HepG2 (cell line): ENCODE results near the gene BANK1. TPM values are rescaled to one million over a fixed set of nuclear protein-coding genes. Genes with fewer than 3 reads are reported as not detected.

Source experiments
- ATAC-seq: fragments of 200-7000 bp; cut with Tn5 transposase; 3 replicates; pipeline ENCODE4 v1.9.1; 2020; ENCODE audit warnings: mild to moderate bottlenecking, moderate library complexity
- BruUV-seq: library from RNA; stranded (reverse); fragments of 400-500 nt; replicated peaks from 2 replicates; lab custom pipeline; 2021; lab: Mats Ljungman, UMichigan
- CTCF ChIA-PET: fragments of 300-600 bp; formaldehyde crosslinking; extraction: SDS; loops from one replicate; lab custom pipeline; 2021; ENCODE audit warnings: low total read pairs, inconsistent platforms, low intra/inter-chr PET ratio; lab: Yijun Ruan, JAX
- POLR2A ChIA-PET: fragments of 350-600 bp; sonication (Branson Sonifier 250); formaldehyde crosslinking; loops from one replicate; lab custom pipeline; 2020; ENCODE audit warnings: antibody characterized with exemption, inconsistent platforms; lab: Yijun Ruan, JAX
- DNase-seq: peaks from one replicate; pipeline ENCODE4 v3.0.0-alpha.2; 2015; ENCODE audit warnings: low spot score
- FAIRE-seq: peaks from 3 replicates; lab custom pipeline; 2011; peaks lifted over from hg19 to GRCh38; lab: Jason Lieb, UNC
- H2AFZ ChIP-seq: one replicate; pipeline ENCODE4 v1.6.1; 2011; ENCODE audit warnings: low read length, inconsistent platforms
- H3K27ac ChIP-seq: fragments of 300-600 bp; 3 replicates; pipeline ENCODE4 v1.8.0; 2011; ENCODE audit warnings: mixed run types, mild to moderate bottlenecking, mixed read lengths, low read length, inconsistent platforms; ENCODE audit not compliant: insufficient read depth; ENCODE audit errors: extremely low read length
- H3K27me3 ChIP-seq, 2 experiments: fragments of 200-600 bp in 1 of 2; 2 replicates in 1 of 2; 3 replicates in 1 of 2; pipeline versions ENCODE4 v1.6.0 to v1.8.0; 2011; ENCODE audit warnings: low read length in 2 of 2, mild to moderate bottlenecking in 2 of 2, moderate library complexity in 2 of 2, inconsistent platforms in 1 of 2; ENCODE audit not compliant: insufficient read depth in 2 of 2, control insufficient read depth in 1 of 2
- H3K36me3 ChIP-seq, 2 experiments: fragments of 200-600 bp in 1 of 2; replicated peaks in 1 of 2; 2 replicates in 1 of 2; 3 replicates in 1 of 2; pipeline versions ENCODE4 v1.5.1 to v1.8.0; 2011; ENCODE audit warnings: low read length in 2 of 2, inconsistent platforms in 1 of 2; ENCODE audit not compliant: insufficient read depth in 2 of 2, control insufficient read depth in 1 of 2
- H3K4me1 ChIP-seq: 2 replicates; pipeline ENCODE4 v1.5.1; 2012; ENCODE audit warnings: low read length, inconsistent platforms; ENCODE audit not compliant: insufficient read depth
- H3K4me2 ChIP-seq: 2 replicates; pipeline ENCODE4 v1.6.0; 2011; ENCODE audit warnings: low read depth, low read length, inconsistent platforms
- H3K4me3 ChIP-seq, 3 experiments: fragments of 200-600 bp in 1 of 3; sonication (generic), shearing (Covaris generic) in 1 of 3; replicated peaks in 1 of 3; 2 replicates each; pipeline ENCODE4 v1.5.1; 2011 to 2016; ENCODE audit warnings: low read length in 3 of 3, inconsistent platforms in 2 of 3, low read depth in 2 of 3, mild to moderate bottlenecking in 2 of 3, control low read depth in 1 of 3, mixed read lengths in 1 of 3; ENCODE audit not compliant: insufficient read depth in 1 of 3
- H3K79me2 ChIP-seq: one replicate; pipeline ENCODE4 v1.6.1; 2011; ENCODE audit warnings: low read length, inconsistent platforms; ENCODE audit not compliant: insufficient read depth
- H3K9ac ChIP-seq: 2 replicates; pipeline ENCODE4 v1.6.0; 2011; ENCODE audit warnings: mild to moderate bottlenecking, low read depth, low read length, inconsistent platforms; ENCODE audit not compliant: insufficient read depth
- H3K9me3 ChIP-seq: 2 replicates; pipeline ENCODE4 v1.5.1; 2012; ENCODE audit warnings: mild to moderate bottlenecking, low read length
- H4K20me1 ChIP-seq: 2 replicates; pipeline ENCODE4 v1.6.0; 2011; ENCODE audit warnings: inconsistent platforms, mild to moderate bottlenecking, low read length, moderate library complexity; ENCODE audit not compliant: insufficient read depth
- SRF ChIP-seq: IDR thresholded peaks from 2 replicates; pipeline ENCODE4 v1.6.1; 2011; ENCODE audit warnings: mild to moderate bottlenecking, low read depth, low read length, moderate library complexity
- ZNF672 ChIP-seq: sonication (generic); formaldehyde crosslinking; IDR thresholded peaks from 2 replicates; pipeline ENCODE4 v1.8.1; 2022; ENCODE audit warnings: missing genetic modification reagents
- in situ Hi-C: cut with HindIII; loops from 2 replicates; pipeline ENCODE4 v1.10.0; 2017; ENCODE audit warnings: low pct_unique_long_range_greater_than_20kb; ENCODE audit not compliant: extremely low pct_ligation_motif_present
- intact Hi-C: fragments of 100-400 bp; cut with micrococcal nuclease; formaldehyde crosslinking; loops from one replicate; pipeline ENCODE4 v1.10.0; 2022; ENCODE audit not compliant: unreplicated experiment
- polyA plus RNA-seq, 8 experiments: library from polyadenylated mRNA; depleted of rRNA in 3 of 8; stranded (reverse) in 7 of 8; unstranded in 1 of 8; fragments of >200 nt; fragmentation: Illumina TruSeq in 4 of 8; extraction: Trizol in 4 of 8; gene quantifications; 2 replicates each; pipeline versions ENCODE4 v1.2.1 to v1.2.3, GENCODE V29; 2011 to 2016; ENCODE audit warnings: low read depth in 4 of 8, missing spikeins in 1 of 8, mixed read lengths in 1 of 8; ENCODE audit not compliant: insufficient read depth in 1 of 8
- total RNA-seq, 5 experiments: library from RNA; depleted of rRNA; stranded (reverse); fragments of >200 nt; fragmentation: Illumina TruSeq; extraction: Trizol; gene quantifications; 2 replicates each; pipeline ENCODE4 v1.2.3, GENCODE V29; 2016; ENCODE audit warnings: low read depth in 1 of 5
- TF ChIP-seq, protein P1 (sequence below): sonication (generic); formaldehyde crosslinking; IDR thresholded peaks from 2 replicates; pipeline ENCODE4 v1.4.0; 2020; ENCODE audit warnings: missing genetic modification reagents
- TF ChIP-seq, protein P2 (sequence below): sonication (generic); formaldehyde crosslinking; IDR thresholded peaks from 2 replicates; pipeline ENCODE4 v1.8.0; 2022; ENCODE audit warnings: mild to moderate bottlenecking, missing genetic modification reagents, moderate library complexity
- TF ChIP-seq, protein P3 (sequence below): IDR thresholded peaks from 2 replicates; pipeline ENCODE4 v1.6.1; 2018; ENCODE audit warnings: missing genetic modification reagents, mild to moderate bottlenecking, missing compliant biosample characterization

Gene BANK1
- total and polyA plus RNA-seq, 2 of the 13 experiments (the other 11 are each of a cell fraction or from before 2014, with no cell fraction given), result 0.15 TPM; not detected in 1

DNA sequence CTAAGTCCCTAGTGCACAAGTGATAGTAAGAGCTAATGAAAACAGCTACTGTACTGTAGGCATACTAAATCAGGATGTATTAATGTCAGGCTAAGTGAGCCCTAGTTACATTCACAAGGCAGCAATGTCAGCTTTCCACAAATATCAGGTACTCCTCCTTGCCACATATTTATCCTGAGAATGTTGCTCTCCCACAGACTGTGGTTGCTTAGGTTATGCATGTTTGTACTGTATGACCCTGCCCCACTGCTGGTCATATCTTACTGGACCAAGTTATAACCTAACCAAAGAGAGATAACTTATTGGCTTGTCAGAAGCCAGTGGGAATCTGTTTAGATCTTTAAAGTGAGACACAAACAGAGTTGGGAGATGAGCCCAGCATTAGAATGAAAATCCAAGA, 313.7 kb downstream of the BANK1 start:
- no TSS peak for BruUV-seq
- POLR2A ChIA-PET, result no interaction called here

More for the DNA sequence above, 313.7 kb downstream of the BANK1 start:
- no peak overlapping the region for H3K4me3 ChIP-seq
- in situ Hi-C loops (no loop called here), intact Hi-C loops (no loop called here)
- no peaks in the 10 kb centered on the region for H3K79me2 ChIP-seq
- no peaks in the 10 kb centered on the region for H3K4me1 ChIP-seq
- no peaks in the 10 kb centered on the region for H3K27me3 ChIP-seq
- no peak overlapping the region for H3K4me2 ChIP-seq
- no peaks in the 10 kb centered on the region for H3K36me3 ChIP-seq
- ATAC-seq, result no peak
- no peak overlapping the region for H2AFZ ChIP-seq
- TF ChIP-seq, protein P1, sequence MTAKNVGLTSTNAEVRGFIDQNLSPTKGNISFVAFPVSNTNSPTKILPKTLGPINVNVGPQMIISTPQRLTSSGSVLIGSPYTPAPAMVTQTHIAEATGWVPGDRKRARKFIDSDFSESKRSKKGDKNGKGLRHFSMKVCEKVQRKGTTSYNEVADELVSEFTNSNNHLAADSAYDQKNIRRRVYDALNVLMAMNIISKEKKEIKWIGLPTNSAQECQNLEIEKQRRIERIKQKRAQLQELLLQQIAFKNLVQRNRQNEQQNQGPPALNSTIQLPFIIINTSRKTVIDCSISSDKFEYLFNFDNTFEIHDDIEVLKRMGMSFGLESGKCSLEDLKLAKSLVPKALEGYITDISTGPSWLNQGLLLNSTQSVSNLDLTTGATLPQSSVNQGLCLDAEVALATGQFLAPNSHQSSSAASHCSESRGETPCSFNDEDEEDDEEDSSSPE (CRISPR knock-in tag), result no peak
- TF ChIP-seq, protein P2, sequence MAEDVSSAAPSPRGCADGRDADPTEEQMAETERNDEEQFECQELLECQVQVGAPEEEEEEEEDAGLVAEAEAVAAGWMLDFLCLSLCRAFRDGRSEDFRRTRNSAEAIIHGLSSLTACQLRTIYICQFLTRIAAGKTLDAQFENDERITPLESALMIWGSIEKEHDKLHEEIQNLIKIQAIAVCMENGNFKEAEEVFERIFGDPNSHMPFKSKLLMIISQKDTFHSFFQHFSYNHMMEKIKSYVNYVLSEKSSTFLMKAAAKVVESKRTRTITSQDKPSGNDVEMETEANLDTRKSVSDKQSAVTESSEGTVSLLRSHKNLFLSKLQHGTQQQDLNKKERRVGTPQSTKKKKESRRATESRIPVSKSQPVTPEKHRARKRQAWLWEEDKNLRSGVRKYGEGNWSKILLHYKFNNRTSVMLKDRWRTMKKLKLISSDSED (CRISPR knock-in tag), result no peak
- no peak for TF ChIP-seq SRF
- TF ChIP-seq, protein P3, sequence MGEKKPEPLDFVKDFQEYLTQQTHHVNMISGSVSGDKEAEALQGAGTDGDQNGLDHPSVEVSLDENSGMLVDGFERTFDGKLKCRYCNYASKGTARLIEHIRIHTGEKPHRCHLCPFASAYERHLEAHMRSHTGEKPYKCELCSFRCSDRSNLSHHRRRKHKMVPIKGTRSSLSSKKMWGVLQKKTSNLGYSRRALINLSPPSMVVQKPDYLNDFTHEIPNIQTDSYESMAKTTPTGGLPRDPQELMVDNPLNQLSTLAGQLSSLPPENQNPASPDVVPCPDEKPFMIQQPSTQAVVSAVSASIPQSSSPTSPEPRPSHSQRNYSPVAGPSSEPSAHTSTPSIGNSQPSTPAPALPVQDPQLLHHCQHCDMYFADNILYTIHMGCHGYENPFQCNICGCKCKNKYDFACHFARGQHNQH (CRISPR knock-in tag), result no peak
- no peak for TF ChIP-seq ZNF672 (CRISPR knock-in tag)
- DNase-seq, result no peak
- no peak for FAIRE-seq
- H3K27ac ChIP-seq, result no peak overlapping the region
- no peak overlapping the region for H3K9ac ChIP-seq
- CTCF ChIA-PET, result no interaction called here
- H3K9me3 ChIP-seq, result peaks cover 31% of the 10 kb centered on the region; the same call in 1 of the 2 replicates
- H4K20me1 ChIP-seq, result no peaks in the 10 kb centered on the region
